Measurements from ENCODE around the gene CADM2. TPM values are rescaled to one million over a fixed set of nuclear protein-coding genes. Genes with fewer than 3 reads are reported as not detected.

Gene CADM2
- total RNA-seq, 1 donor from 2014 or later = 4.3 TPM

DNA sequence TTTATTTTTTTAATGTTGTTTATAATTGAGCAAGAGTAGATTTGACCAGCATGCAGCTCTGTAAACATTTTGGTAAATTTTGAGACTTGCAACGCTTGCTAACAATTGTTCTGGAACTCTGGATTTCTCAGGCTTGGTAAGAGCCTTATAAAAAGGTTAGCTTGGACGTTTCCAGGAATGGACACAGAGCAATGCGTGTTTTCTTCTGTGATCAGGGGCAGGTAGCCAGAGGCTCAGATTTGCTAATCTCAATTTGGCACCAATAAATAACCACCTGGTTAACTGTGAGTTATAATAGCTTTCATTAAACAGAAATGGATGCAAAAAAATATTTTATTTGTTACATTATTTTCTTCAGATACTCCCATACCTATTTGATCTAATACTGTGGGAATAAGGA, 39.8 kb downstream of the CADM2 start:
- no peak for DNase-seq
- Histone ChIP-seq H3K9me3 (replicated peaks) (no peaks in the 10 kb centered on the region), H3K36me3 (no peaks in the 10 kb centered on the region), H3K4me1 (no peaks in the 10 kb centered on the region), H3K27ac (replicated peaks) (no peak overlapping the region), H3K4me3 (no peak overlapping the region), H3K27me3 (ENCODE audit: low read depth) (no peaks in the 10 kb centered on the region)
- TF ChIP-seq, protein P1, sequence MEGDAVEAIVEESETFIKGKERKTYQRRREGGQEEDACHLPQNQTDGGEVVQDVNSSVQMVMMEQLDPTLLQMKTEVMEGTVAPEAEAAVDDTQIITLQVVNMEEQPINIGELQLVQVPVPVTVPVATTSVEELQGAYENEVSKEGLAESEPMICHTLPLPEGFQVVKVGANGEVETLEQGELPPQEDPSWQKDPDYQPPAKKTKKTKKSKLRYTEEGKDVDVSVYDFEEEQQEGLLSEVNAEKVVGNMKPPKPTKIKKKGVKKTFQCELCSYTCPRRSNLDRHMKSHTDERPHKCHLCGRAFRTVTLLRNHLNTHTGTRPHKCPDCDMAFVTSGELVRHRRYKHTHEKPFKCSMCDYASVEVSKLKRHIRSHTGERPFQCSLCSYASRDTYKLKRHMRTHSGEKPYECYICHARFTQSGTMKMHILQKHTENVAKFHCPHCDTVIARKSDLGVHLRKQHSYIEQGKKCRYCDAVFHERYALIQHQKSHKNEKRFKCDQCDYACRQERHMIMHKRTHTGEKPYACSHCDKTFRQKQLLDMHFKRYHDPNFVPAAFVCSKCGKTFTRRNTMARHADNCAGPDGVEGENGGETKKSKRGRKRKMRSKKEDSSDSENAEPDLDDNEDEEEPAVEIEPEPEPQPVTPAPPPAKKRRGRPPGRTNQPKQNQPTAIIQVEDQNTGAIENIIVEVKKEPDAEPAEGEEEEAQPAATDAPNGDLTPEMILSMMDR (IDR thresholded peaks at IDR 0.05; ENCODE audit: borderline replicate concordance) = no peak
- intact Hi-C loops (cut with micrococcal nuclease) = no loop called here

DNA sequence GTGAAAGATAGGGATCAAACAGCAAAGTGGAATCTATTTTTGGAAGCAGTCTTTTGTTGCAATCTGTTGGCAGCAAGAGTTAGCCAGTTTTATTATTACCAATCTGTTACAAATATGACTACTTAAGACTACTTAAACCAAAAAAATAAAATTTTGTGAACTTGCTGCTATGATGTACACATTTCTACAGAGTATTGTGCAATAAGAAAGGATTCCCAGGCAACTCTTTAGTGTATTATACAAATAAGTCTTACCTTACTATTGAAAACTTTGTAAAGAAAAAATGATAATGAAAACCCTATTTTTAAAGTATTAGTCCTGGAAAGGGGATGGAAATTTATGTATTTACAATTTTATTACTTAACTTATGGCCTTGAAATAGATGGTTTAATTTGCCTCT, 44.7 kb downstream of the CADM2 start:
- no peaks in the 10 kb centered on the region for H3K4me1 ChIP-seq
- intact Hi-C loops (cut with micrococcal nuclease) = no loop called here
- DNase-seq = no peak
- no peak overlapping the region for H3K4me3 ChIP-seq
- H3K27ac ChIP-seq (replicated peaks) = no peak overlapping the region
- H3K27me3 ChIP-seq (ENCODE audit: low read depth) = no peaks in the 10 kb centered on the region
- no peaks in the 10 kb centered on the region for H3K36me3 ChIP-seq
- TF ChIP-seq, protein P1 (IDR thresholded peaks at IDR 0.05; ENCODE audit: borderline replicate concordance) = no peak
- no peaks in the 10 kb centered on the region for H3K9me3 ChIP-seq (replicated peaks)

DNA sequence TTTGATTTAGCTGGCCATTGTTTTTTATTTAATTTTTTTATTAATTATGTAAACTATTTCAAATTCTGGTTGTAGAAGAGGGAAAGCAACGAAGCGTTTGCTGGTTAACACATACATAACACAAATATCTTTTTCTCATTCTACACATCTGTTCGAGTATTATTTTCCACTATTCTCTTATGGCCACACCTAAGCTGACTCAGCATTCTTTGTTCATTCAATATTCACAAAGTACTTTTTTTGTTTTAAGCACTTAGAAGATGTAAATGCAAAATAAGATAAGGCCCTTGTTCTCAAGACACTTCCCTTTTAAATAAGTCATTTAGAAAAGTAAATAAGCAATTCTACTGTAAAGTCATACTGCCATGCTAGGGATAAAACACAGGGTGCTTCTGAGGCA, 45.4 kb downstream of the CADM2 start:
- Histone ChIP-seq H3K27me3 (ENCODE audit: low read depth) (no peaks in the 10 kb centered on the region), H3K27ac (replicated peaks) (no peak overlapping the region), H3K36me3 (no peaks in the 10 kb centered on the region), H3K4me1 (no peaks in the 10 kb centered on the region), H3K4me3 (no peak overlapping the region), H3K9me3 (replicated peaks) (no peaks in the 10 kb centered on the region)
- TF ChIP-seq, protein P1 (IDR thresholded peaks at IDR 0.05; ENCODE audit: borderline replicate concordance) = no peak
- intact Hi-C loops (cut with micrococcal nuclease) = no loop called here
- no peak for DNase-seq

DNA sequence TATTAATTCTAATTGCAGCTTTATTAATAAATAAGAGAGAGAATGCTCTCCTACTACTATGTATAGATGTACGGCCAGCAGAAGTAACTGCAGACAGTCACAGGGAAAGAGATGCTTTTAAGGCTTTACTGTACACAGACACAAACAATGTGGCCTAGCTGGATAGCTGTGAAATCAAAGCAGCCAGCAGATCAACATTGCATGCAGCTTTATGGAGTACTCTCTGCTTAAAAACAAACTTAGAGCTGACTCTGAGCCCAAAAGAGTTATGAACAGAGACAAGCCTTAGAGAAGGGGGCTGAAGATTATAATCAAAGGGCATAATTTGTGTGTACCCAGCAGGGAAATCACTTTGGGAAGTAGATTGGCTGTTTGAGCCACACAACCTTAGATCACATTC, 47.2 kb downstream of the CADM2 start:
- no peaks in the 10 kb centered on the region for H3K4me1 ChIP-seq
- no peaks in the 10 kb centered on the region for H3K27me3 ChIP-seq (ENCODE audit: low read depth)
- intact Hi-C loops (cut with micrococcal nuclease) = no loop called here
- TF ChIP-seq, protein P1 (IDR thresholded peaks at IDR 0.05; ENCODE audit: borderline replicate concordance) = no peak
- H3K27ac ChIP-seq (replicated peaks) = no peak overlapping the region
- no peaks in the 10 kb centered on the region for H3K9me3 ChIP-seq (replicated peaks)
- DNase-seq = no peak
- no peaks in the 10 kb centered on the region for H3K36me3 ChIP-seq
- no peak overlapping the region for H3K4me3 ChIP-seq

DNA sequence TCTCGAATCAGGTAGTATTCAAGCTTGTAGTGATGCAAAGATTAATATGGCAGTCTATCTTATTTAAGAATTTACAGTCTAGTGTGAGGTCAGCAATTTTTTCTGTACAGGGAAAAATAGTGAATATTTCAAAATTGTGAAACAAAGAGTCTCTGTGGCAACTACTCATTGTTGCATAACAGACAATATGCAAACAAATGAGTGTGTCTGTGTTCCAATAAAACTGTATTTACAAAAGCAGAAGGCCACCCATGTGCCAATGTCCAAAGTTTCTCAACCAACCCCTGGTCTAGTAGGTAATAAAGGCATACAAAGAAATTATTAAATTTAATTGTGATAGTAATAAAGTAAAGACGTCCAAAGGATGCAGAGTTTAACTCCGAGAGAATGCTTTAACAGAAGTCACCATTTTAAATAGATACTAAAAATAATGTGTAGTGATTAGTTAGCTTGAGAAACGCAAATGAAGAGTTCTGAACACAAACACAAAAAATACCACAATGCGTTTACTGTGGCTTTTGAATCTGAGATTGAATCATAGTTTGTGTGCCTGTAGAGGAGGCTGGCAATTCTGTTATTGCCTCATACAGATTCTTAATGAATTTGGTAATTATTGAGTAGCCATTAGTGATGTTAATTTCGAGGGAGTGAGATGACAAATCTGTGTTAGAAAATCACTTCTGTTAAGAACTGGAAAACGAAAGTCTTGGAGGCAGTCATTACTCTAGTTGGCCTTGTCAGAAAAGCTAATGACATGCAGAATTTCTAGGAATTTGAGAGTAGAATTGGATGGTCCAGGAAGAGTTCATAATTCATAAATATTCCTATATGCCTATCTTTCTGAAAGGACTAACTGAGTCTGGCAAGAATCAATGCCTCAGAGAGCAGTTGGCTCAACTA, 48.7 kb downstream of the CADM2 start:
- TF ChIP-seq, protein P1 (IDR thresholded peaks at IDR 0.05; ENCODE audit: borderline replicate concordance) = no peak
- Histone ChIP-seq H3K36me3 (no peaks in the 10 kb centered on the region), H3K27ac (replicated peaks) (no peak overlapping the region), H3K27me3 (ENCODE audit: low read depth) (no peaks in the 10 kb centered on the region), H3K9me3 (replicated peaks) (no peaks in the 10 kb centered on the region), H3K4me3 (no peak overlapping the region), H3K4me1 (no peaks in the 10 kb centered on the region)
- intact Hi-C loops (cut with micrococcal nuclease) = no loop called here
- no peak for DNase-seq
